BE2C (cell line): ENCODE measurements around the gene SPSB3.

ENCODE experiments used
- DNase-seq: peaks from one replicate; pipeline ENCODE4 v3.0.0-alpha.2; 2020
- H3K27me3 ChIP-seq: fragments of 250-450 bp; sonication (Bioruptor Pico); 2 replicates; pipeline ENCODE4 v1.5.1; 2020; ENCODE audit warnings: mild to moderate bottlenecking
- H3K36me3 ChIP-seq: fragments of 250-450 bp; sonication (Bioruptor Pico); 2 replicates; pipeline ENCODE4 v1.5.1; 2020; ENCODE audit warnings: mild to moderate bottlenecking
- H3K4me1 ChIP-seq: fragments of 250-450 bp; sonication (Bioruptor Pico); 2 replicates; pipeline ENCODE4 v1.5.1; 2020
- H3K4me3 ChIP-seq: 2 replicates; pipeline ENCODE4 v1.5.1; 2011; ENCODE audit warnings: low read depth, low read length
- H3K9me3 ChIP-seq: fragments of 250-450 bp; sonication (Bioruptor Pico); 2 replicates; pipeline ENCODE4 v1.5.1; 2020
- CTCF ChIP-seq: IDR thresholded peaks from 2 replicates; pipeline ENCODE4 v1.5.1; 2012; ENCODE audit warnings: mild to moderate bottlenecking, low read depth, low read length

Gene SPSB3

DNA sequence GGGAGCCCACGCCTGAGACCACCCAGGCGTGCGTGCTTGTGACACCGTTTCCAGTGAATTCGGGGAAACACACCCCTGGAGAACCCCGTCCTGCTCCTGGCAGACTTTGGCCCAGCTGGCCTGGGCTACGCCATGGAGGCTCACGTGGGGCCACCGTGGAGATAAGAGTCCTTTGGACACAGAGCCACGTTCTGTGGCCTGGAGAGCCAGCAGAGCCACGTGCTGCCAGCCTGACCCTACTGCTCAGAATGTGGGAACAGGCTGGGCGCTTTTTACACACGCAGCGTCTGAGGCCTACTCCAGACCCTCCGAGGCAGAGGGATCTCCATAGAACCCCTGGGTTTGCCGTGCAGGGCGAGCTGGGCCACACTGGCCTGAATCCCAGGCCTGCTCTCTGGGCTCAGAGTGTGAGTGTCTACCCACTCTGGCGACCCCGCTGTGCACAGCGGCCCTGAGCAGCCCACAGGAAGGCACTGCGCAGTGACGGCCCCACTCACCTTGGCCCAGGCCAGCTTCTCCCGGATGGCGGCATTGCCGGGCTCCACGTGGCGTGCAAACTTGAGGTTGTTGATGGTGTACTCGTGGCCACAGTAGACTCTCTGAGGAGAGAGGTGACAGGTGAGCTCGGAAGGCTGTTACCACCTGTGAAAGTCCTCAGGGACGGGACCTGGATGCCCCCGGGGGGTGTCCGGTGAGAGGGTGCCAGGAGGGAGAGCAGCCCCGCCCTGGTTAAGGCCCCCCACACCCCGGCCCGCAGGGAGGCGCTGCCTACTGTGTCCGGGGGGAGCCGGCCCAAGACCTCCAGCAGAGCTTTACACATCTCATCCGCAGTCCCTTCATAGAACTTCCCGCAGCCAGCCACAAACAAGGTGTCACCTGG, 34.3 kb upstream of the SPSB3 start:
- Histone ChIP-seq H3K9me3 (no peaks in the 10 kb centered on the region), H3K27me3 (no peaks in the 10 kb centered on the region), H3K4me3 (no peak overlapping the region), H3K36me3 (peaks cover 14% of the 10 kb centered on the region), H3K4me1 (no peaks in the 10 kb centered on the region)
- no peak for DNase-seq
- no peak for TF ChIP-seq CTCF

DNA sequence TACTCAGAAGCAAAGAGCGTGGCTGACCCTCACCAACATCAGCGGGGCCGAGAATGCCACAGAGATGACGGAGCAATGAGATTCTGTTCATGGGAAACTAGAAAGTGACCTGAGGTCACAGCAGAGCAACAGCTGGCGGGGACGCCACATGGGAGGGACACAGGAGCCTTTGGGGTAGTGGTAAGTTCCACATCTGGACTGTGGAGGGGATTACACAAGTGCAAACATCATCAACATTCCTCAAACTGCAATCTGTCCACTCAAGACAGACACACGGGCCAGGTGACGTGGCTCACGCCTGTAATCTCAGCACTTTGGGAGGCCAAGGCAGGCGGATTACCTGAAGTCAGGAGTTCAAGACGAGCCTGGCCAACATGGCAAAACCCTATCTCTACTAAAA, 33.1 kb upstream of the SPSB3 start:
- H3K36me3 ChIP-seq: peaks cover 14% of the 10 kb centered on the region
- no peak for DNase-seq
- no peaks in the 10 kb centered on the region for H3K4me1 ChIP-seq
- H3K4me3 ChIP-seq: no peak overlapping the region
- no peaks in the 10 kb centered on the region for H3K27me3 ChIP-seq
- no peaks in the 10 kb centered on the region for H3K9me3 ChIP-seq
- no peak for TF ChIP-seq CTCF

GRCh38 chr16:1812732-1813163, 30.4 kb upstream of the SPSB3 start:
- Histone ChIP-seq H3K36me3 (peaks cover 18% of the 10 kb centered on the region), H3K4me1 (no peaks in the 10 kb centered on the region), H3K4me3 (no peak overlapping the region), H3K27me3 (no peaks in the 10 kb centered on the region), H3K9me3 (no peaks in the 10 kb centered on the region)
- peak; percentile 79 for DNase-seq
- peak; percentile 74 for TF ChIP-seq CTCF

- Histone ChIP-seq H3K36me3 (peaks cover 15% of the 10 kb centered on the region; the same call in 1 of the 2 replicates), H3K9me3 (no peaks in the 10 kb centered on the region), H3K4me3 (no peak overlapping the region), H3K27me3 (no peaks in the 10 kb centered on the region), H3K4me1 (no peaks in the 10 kb centered on the region)
- no peak for TF ChIP-seq CTCF
- no peak for DNase-seq
Observed at GRCh38 chr16:1810536-1810935, 28.2 kb upstream of the SPSB3 start.

- Histone ChIP-seq H3K9me3 (no peaks in the 10 kb centered on the region), H3K27me3 (no peaks in the 10 kb centered on the region), H3K4me3 (no peak overlapping the region), H3K4me1 (no peaks in the 10 kb centered on the region), H3K36me3 (peaks cover 11% of the 10 kb centered on the region; the same call in 1 of the 2 replicates)
- no peak for TF ChIP-seq CTCF
- no peak for DNase-seq
Observed at GRCh38 chr16:1810106-1810505, 27.7 kb upstream of the SPSB3 start.

DNA sequence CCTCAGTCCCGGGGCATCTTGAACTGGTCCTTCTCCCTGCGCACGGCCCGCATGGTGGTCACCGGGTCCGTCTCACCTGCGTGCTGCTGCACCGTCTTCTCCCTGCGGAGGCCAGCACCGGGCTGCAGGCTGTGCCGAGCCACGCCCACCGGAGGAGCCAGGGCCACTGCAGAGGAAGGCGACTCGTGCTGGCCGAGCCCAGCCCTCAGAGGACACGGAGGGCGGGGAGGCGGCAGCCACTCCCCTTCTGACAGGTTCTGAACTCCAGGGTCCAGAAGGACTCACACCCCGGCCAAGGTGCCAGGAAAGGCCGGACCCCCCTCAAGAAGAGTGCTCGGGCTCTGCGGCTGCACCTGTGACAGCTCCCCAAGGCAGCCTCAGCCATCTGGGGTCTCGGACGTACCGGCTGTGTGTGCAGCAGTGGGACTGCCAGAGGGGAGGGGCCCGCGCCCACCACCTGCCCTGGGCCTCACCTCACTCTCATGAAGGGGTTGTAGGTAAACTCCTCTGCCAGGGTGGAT, 27.0 kb upstream of the SPSB3 start:
- no peak for DNase-seq
- Histone ChIP-seq H3K4me1 (no peaks in the 10 kb centered on the region), H3K4me3 (no peak overlapping the region), H3K36me3 (peaks cover 11% of the 10 kb centered on the region; the same call in 1 of the 2 replicates), H3K9me3 (no peaks in the 10 kb centered on the region), H3K27me3 (no peaks in the 10 kb centered on the region)
- no peak for TF ChIP-seq CTCF
